AG04450 (cell line): ENCODE data around the gene UQCC2. TPM values are rescaled to one million over a fixed set of nuclear protein-coding genes. Genes with fewer than 3 reads are reported as not detected.

Experiments
- CTCF ChIA-PET: fragments of 300-600, 350-600 bp; formaldehyde crosslinking; extraction: SDS; loops from one replicate; lab custom pipeline; 2022; ENCODE audit warnings: antibody characterized with exemption, inconsistent platforms; lab: Charles Lee
- POLR2A ChIA-PET: fragments of 350-600 bp; formaldehyde crosslinking; extraction: SDS; loops from one replicate; lab custom pipeline; 2021; ENCODE audit warnings: antibody characterized with exemption, inconsistent platforms; lab: Yijun Ruan, JAX
- DNase-seq: peaks from one replicate; pipeline ENCODE4 v3.0.0-alpha.2; 2011; ENCODE audit warnings: low read depth, low spot score
- H3K27ac ChIP-seq: one replicate; pipeline ENCODE4 v1.5.1; 2012; ENCODE audit warnings: low read depth, low read length, control low read depth
- H3K27me3 ChIP-seq: one replicate; pipeline ENCODE4 v1.6.0; 2012; ENCODE audit warnings: low read length; ENCODE audit not compliant: control insufficient read depth, insufficient read depth
- H3K4me3 ChIP-seq: 2 replicates; pipeline ENCODE4 v1.5.1; 2011; ENCODE audit warnings: mild to moderate bottlenecking, low read depth, low read length, control low read depth
- H3K9me3 ChIP-seq: 2 replicates; pipeline ENCODE4 v1.5.1; 2012; ENCODE audit warnings: low read length; ENCODE audit not compliant: control insufficient read depth, insufficient read depth
- CTCF ChIP-seq: IDR thresholded peaks from 2 replicates; pipeline ENCODE4 v1.5.1; 2011; ENCODE audit warnings: low read depth, low read length, control low read depth, inconsistent platforms
- polyA plus RNA-seq: library from polyadenylated mRNA; depleted of rRNA; stranded (reverse); fragments of >200 nt; gene quantifications from 2 replicates; pipeline ENCODE4 v1.2.3, GENCODE V29; 2011; rRNA removed
- small RNA-seq: library from RNA; depleted of rRNA; stranded (forward); fragments of <200 nt; gene quantifications from one replicate; pipeline ENCODE3, GENCODE V24; 2012; ENCODE audit warnings: low read depth; ENCODE audit not compliant: insufficient read length

Gene UQCC2
- polyA plus RNA-seq, 1 experiment, result 67.9 TPM

GRCh38 chr6:33651403-33651802 is 60.1 kb downstream of the UQCC2 start:
- H3K27me3 ChIP-seq, result no peaks in the 10 kb centered on the region
- no peak for TF ChIP-seq CTCF
- no peak overlapping the region for H3K27ac ChIP-seq
- no peak overlapping the region for H3K4me3 ChIP-seq
- POLR2A ChIA-PET, result no interaction called here
- no peaks in the 10 kb centered on the region for H3K9me3 ChIP-seq
- CTCF ChIA-PET, result interaction anchor here (0.8 to 2.6 kb wide), 3 partner anchors 22 to 61 kb away, joined by 3 to 13 read pairs (median 3); partner anchors contain the start of gene UQCC2
- DNase-seq, result no peak

Small RNA genes lying within 50 kb of the gene (small RNA-seq; reads per million reads assigned to genes)
- gene MIR3934, result not detected

Other genes starting within 250 kb of the UQCC2 start
- gene BAK1, start 131.4 kb downstream of the UQCC2 start, polyA plus RNA-seq, result 13.0 and 16.3 TPM in 2 replicates
- gene ITPR3, start 90.4 kb downstream of the UQCC2 start, polyA plus RNA-seq, result 4.4 and 4.8 TPM in 2 replicates
- 1.1 and 1.6 TPM in 2 replicates for gene IP6K3, start 35.2 kb upstream of the UQCC2 start, polyA plus RNA-seq
- gene LEMD2, start 77.4 kb upstream of the UQCC2 start, polyA plus RNA-seq, result 47.4 and 53.9 TPM in 2 replicates
- not detected in 2 replicates for gene MLN, start 92.3 kb upstream of the UQCC2 start, polyA plus RNA-seq